ENCODE results near the gene MPHOSPH10.

DNA sequence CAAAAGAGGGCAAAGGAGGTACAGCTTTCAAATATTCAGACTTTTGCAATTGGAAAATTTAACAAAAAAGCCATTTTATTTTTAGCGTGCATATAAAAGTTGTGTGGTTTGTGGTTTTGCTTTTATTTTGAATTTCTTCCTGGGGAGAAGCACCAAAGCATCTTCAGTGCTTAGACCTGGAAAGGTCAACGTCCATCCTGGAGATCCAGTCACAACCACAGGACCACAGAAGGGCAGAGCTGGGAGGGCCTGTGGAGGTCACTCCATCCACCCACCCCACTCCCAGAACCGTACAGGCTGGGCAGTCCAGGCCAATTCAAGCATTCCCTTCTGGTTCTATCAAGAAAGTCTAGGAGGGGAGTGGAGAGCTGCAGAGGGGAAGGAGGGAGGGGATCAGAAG, 43.8 kb downstream of the MPHOSPH10 start:
- TF ChIP-seq EP300 (IDR thresholded peaks at IDR 0.05; ENCODE audit: borderline replicate concordance in 1 of 2, low read depth in 1 of 2, low read length in 1 of 2) = no peak
- TF ChIP-seq, protein P1, sequence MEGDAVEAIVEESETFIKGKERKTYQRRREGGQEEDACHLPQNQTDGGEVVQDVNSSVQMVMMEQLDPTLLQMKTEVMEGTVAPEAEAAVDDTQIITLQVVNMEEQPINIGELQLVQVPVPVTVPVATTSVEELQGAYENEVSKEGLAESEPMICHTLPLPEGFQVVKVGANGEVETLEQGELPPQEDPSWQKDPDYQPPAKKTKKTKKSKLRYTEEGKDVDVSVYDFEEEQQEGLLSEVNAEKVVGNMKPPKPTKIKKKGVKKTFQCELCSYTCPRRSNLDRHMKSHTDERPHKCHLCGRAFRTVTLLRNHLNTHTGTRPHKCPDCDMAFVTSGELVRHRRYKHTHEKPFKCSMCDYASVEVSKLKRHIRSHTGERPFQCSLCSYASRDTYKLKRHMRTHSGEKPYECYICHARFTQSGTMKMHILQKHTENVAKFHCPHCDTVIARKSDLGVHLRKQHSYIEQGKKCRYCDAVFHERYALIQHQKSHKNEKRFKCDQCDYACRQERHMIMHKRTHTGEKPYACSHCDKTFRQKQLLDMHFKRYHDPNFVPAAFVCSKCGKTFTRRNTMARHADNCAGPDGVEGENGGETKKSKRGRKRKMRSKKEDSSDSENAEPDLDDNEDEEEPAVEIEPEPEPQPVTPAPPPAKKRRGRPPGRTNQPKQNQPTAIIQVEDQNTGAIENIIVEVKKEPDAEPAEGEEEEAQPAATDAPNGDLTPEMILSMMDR (IDR thresholded peaks at IDR 0.05) = no peak
- no peak for TF ChIP-seq SIN3A (IDR thresholded peaks at IDR 0.05; ENCODE audit: borderline replicate concordance, low read depth, low read length)
- TF ChIP-seq GABPA (IDR thresholded peaks at IDR 0.05; ENCODE audit: low read depth) = no peak
- no peak for TF ChIP-seq NFIC (IDR thresholded peaks at IDR 0.05; ENCODE audit: borderline replicate concordance)
- TF ChIP-seq SMC3 (IDR thresholded peaks at IDR 0.05; ENCODE audit: low read depth, low read length) = no peak
- no peak for TF ChIP-seq RFX5 (IDR thresholded peaks at IDR 0.05; ENCODE audit: low read length)
- TF ChIP-seq POLR2AphosphoS5 (IDR thresholded peaks at IDR 0.05; ENCODE audit: low read depth, low read length) = no peak
- TF ChIP-seq IRF3 (IDR thresholded peaks at IDR 0.05; ENCODE audit: low read depth, low read length) = no peak
- TF ChIP-seq MAX (IDR thresholded peaks at IDR 0.05; ENCODE audit: low read depth) = no peak
- TF ChIP-seq USF2 (IDR thresholded peaks at IDR 0.05; ENCODE audit: borderline replicate concordance, low read depth, low read length) = no peak
- TF ChIP-seq FOXJ3 (CRISPR knock-in tag; IDR thresholded peaks at IDR 0.05) = no peak
- no peak for TF ChIP-seq ZBTB33 (IDR thresholded peaks at IDR 0.05; ENCODE audit: borderline replicate concordance, low read depth)

Data from SK-N-SH (cell line).